GM12892 (cell line): ENCODE measurements around the gene FGF8.

Source experiments
- POLR2A ChIP-seq: IDR thresholded peaks from 2 replicates; pipeline ENCODE4 v1.6.1; 2011; ENCODE audit warnings: low read depth, low read length, control low read depth
- POLR2AphosphoS5 ChIP-seq: IDR thresholded peaks from 2 replicates; pipeline ENCODE4 v1.6.1; 2011; ENCODE audit warnings: low read depth, low read length, control low read depth
- TAF1 ChIP-seq: IDR thresholded peaks from 2 replicates; pipeline ENCODE4 v1.6.1; 2011; ENCODE audit warnings: low read depth, mild to moderate bottlenecking, control low read depth, low read length, borderline replicate concordance

- TF ChIP-seq POLR2AphosphoS5 (no peak), TAF1 (no peak), POLR2A (no peak)
These were observed 21.6 kb upstream of the FGF8 start for GRCh38 chr10:101797403-101798059.
